Measurements from ENCODE around the gene LRP5. TPM values are rescaled to one million over a fixed set of nuclear protein-coding genes. Genes with fewer than 3 reads are reported as not detected.

The LRP5 gene
- total RNA-seq, 2 donors from 2014 or later = 34.6 to 60.9 TPM

DNA sequence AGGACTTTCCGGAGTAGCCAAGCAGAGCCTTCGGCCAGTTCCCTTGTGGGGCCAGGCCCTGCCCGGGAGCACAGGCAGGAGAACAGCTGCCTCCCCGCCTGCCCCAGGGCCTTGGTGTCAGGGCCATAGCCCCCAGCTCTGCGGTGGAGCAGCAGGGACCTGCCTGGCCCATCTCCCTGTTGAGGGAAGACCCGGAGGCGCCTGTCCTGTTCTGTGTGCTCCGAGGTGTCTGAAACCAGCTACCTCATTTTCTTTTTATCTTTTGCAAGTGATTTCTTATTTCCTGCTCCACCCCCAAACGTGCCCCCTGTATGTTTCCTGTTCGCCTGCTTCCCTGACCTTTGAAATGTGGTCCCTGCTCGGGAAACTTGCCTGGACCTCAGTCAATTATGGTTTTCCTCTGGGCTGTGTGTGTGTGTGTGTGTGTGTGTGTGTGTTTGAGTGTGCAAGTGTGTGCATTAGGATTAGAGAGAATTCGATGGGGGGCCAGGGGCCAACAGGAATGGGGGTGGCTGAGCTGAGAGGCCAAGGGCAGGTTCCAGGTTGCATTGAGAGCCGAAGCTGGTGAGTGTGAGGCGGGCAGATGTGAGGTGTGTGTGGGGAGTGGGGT, 19.1 kb downstream of the LRP5 start:
- Histone ChIP-seq H3K27ac (peak overlapping the region; percentile 46 to 61), H3K4me1 (peaks cover 0 to 85% of the 10 kb centered on the region in 2 donors), H3K4me3 (no peak overlapping the region), H3K36me3 (no peaks in the 10 kb centered on the region), H3K27me3 (no peaks in the 10 kb centered on the region), H3K9me3 (no peaks in the 10 kb centered on the region)
- TF ChIP-seq, protein P1, sequence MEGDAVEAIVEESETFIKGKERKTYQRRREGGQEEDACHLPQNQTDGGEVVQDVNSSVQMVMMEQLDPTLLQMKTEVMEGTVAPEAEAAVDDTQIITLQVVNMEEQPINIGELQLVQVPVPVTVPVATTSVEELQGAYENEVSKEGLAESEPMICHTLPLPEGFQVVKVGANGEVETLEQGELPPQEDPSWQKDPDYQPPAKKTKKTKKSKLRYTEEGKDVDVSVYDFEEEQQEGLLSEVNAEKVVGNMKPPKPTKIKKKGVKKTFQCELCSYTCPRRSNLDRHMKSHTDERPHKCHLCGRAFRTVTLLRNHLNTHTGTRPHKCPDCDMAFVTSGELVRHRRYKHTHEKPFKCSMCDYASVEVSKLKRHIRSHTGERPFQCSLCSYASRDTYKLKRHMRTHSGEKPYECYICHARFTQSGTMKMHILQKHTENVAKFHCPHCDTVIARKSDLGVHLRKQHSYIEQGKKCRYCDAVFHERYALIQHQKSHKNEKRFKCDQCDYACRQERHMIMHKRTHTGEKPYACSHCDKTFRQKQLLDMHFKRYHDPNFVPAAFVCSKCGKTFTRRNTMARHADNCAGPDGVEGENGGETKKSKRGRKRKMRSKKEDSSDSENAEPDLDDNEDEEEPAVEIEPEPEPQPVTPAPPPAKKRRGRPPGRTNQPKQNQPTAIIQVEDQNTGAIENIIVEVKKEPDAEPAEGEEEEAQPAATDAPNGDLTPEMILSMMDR (IDR thresholded peaks at IDR 0.05) = no peak
- no peak for DNase-seq (ENCODE audit: low spot score)

DNA sequence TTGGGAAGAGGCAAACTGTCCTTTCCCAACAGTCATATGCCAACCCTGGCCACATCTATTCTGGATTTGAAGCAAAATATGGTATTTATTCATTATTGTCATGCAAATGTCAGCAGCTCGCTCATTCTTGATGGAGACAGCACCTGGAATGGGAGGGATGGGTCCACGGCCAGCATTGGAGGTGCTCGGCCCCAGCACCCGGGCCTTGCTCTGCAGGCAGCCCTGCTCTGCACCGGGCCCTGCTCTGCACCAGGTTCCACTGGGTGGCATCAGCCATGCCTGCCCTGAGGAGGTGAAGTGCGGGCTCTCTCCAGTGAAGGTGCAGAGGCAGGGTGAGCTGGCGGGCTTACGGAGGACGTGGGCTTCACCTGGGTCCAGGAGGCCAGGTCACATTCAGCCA, 19.8 kb downstream of the LRP5 start:
- Histone ChIP-seq H3K36me3 (no peaks in the 10 kb centered on the region), H3K4me3 (no peak overlapping the region), H3K27me3 (no peaks in the 10 kb centered on the region), H3K4me1 (peaks cover 0 to 85% of the 10 kb centered on the region in 2 donors), H3K27ac (no peak overlapping the region), H3K9me3 (no peaks in the 10 kb centered on the region)
- no peak for DNase-seq (ENCODE audit: low spot score)
- TF ChIP-seq, protein P1 (IDR thresholded peaks at IDR 0.05) = no peak

DNA sequence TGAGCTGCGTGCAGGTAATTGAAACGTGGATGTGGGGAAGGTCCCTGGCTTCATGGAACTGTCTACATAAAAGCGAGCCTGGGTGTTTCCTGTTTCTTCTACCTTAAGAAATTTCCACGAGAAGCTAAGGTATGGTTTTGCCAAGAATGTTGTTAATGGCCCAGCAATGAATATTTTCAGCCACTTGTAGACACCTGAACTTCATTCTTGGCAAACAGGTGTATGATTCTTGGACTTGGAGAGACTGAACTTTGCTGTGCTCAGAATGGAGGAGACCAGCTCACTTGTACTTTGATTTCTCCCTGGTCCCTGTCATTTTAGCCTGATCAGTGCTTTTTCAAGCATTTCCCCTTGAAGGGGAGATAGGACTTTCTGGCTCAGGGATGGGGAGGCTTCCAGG, 20.8 kb downstream of the LRP5 start:
- TF ChIP-seq, protein P1 (IDR thresholded peaks at IDR 0.05) = no peak
- peaks cover 0 to 85% of the 10 kb centered on the region in 2 donors for H3K4me1 ChIP-seq

DNA sequence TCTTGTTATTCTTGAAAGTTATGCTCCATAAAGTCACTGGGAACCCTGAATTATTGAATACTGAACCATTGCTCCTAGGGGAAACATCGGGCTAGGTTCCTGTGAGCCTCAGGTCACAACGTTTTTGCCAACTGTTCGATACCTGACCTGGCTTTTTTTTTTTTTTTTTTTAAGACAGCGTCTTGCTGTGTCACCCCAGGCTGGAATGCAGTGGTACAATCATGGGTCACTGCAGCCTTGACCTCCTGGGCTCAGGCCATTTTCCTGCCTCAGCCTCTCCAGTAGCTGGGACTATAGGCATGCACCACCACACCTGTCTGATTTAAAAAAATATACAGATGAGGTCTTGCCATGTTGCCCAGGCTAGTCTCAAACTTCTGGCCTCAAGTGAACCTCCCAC, 22.5 kb downstream of the LRP5 start:
- Histone ChIP-seq H3K27ac (peak overlapping the region in 1 of 2 donors; percentile 73), H3K4me1 (peaks cover 0 to 84% of the 10 kb centered on the region in 2 donors), H3K4me3 (no peak overlapping the region), H3K36me3 (no peaks in the 10 kb centered on the region), H3K9me3 (no peaks in the 10 kb centered on the region), H3K27me3 (no peaks in the 10 kb centered on the region)
- DNase-seq (ENCODE audit: low spot score) = no peak
- TF ChIP-seq, protein P1 (IDR thresholded peaks at IDR 0.05) = no peak

More for the DNA sequence above, 20.8 kb downstream of the LRP5 start:
- no peak overlapping the region for H3K27ac ChIP-seq
- H3K9me3 ChIP-seq = no peaks in the 10 kb centered on the region
- no peak overlapping the region for H3K4me3 ChIP-seq
- no peaks in the 10 kb centered on the region for H3K36me3 ChIP-seq
- H3K27me3 ChIP-seq = no peaks in the 10 kb centered on the region
- no peak for DNase-seq (ENCODE audit: low spot score)

DNA sequence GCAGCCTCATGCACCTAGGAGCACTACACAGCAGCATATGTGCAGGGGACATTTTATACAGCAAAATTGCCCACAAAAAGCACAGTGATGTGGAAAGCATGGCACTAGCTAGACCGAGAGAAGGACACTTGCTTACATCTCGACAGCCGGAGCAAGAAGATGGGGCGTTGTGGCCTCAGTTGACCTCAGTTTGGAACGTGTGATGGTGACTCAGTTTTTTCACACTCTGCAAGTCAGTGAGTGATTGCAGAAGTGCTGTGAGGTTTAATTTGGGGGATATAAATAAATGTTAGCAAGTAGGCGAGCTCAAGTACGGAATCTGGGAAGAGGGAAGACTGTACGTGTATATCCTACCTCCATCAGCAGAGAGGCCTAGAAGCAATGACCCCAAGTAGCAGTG, 23.3 kb downstream of the LRP5 start:
- H3K36me3 ChIP-seq = no peaks in the 10 kb centered on the region
- DNase-seq (ENCODE audit: low spot score) = no peak
- H3K27ac ChIP-seq = peak overlapping the region; percentile 73 to 80
- TF ChIP-seq, protein P1 (IDR thresholded peaks at IDR 0.05) = no peak
- H3K9me3 ChIP-seq = no peaks in the 10 kb centered on the region
- H3K4me3 ChIP-seq = no peak overlapping the region
- peaks cover 0 to 84% of the 10 kb centered on the region in 2 donors for H3K4me1 ChIP-seq
- H3K27me3 ChIP-seq = no peaks in the 10 kb centered on the region

DNA sequence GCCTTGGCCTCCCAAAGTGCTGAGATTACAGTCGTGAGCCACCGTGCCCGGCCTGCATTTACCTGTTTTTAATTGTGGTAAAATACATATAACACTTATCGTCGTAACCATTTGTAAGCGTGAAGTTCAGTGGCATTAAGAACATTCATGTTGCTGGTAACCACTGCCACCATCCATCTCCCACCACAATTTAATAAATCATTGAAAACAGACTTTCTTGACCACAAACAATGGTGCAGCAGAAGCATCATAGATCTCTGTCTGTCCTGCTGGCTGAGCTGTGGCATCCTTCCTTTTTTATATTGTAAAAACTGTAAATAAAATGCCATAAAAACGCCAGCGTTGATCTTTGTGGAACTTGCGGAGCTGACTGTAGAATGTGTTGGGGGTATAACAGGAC, 24.3 kb downstream of the LRP5 start:
- no peak for DNase-seq (ENCODE audit: low spot score)
- no peak overlapping the region for H3K4me3 ChIP-seq

More for the DNA sequence above, 24.3 kb downstream of the LRP5 start:
- H3K36me3 ChIP-seq = no peaks in the 10 kb centered on the region
- H3K4me1 ChIP-seq = peaks cover 0 to 84% of the 10 kb centered on the region in 2 donors
- H3K9me3 ChIP-seq = no peaks in the 10 kb centered on the region
- peak overlapping the region; percentile 73 to 80 for H3K27ac ChIP-seq
- H3K27me3 ChIP-seq = no peaks in the 10 kb centered on the region
- TF ChIP-seq, protein P1 (IDR thresholded peaks at IDR 0.05) = no peak

Data from right atrium auricular region (tissue), 2 donors.